Peyer's patch (tissue), 4 donors: ENCODE data around the gene HIVEP2. TPM values are rescaled to one million over a fixed set of nuclear protein-coding genes. Genes with fewer than 3 reads are reported as not detected.

Experiments used
- DNase-seq, 3 donors: peaks; one replicate each; pipeline ENCODE4 v3.0.0-alpha.2; 2017 to 2019
- H3K27ac ChIP-seq, 4 donors: fragments of 200-600 bp; sonication (generic); one replicate each; pipeline ENCODE4 v1.5.1; 2016 to 2019
- H3K27me3 ChIP-seq, 2 donors: fragments of 200-600 bp; sonication (generic); one replicate each; pipeline ENCODE4 v1.5.1; 2019
- H3K36me3 ChIP-seq, 3 donors: fragments of 200-600 bp; sonication (generic); one replicate each; pipeline ENCODE4 v1.5.1; 2016 to 2019
- H3K4me1 ChIP-seq, 4 donors: fragments of 200-600 bp; sonication (generic); one replicate each; pipeline ENCODE4 v1.5.1; 2016 to 2019
- H3K4me3 ChIP-seq, 4 donors: fragments of 200-600 bp; sonication (generic); 1 replicate in 3 of 4; 2 replicates in 1 of 4; pipeline ENCODE4 v1.5.1; 2016 to 2019; ENCODE audit warnings: mild to moderate bottlenecking in 1 of 4
- H3K9me3 ChIP-seq, 4 donors: fragments of 200-600 bp; sonication (generic); one replicate each; pipeline ENCODE4 v1.5.1; 2016 to 2019; ENCODE audit warnings: mild to moderate bottlenecking in 1 of 4
- CTCF ChIP-seq, 6 experiments: fragments of 450-650 bp in 4 of 6; fragments of 200-600 bp in 2 of 6; sonication (generic) in 1 of 6; IDR thresholded peaks; one replicate each; pipeline ENCODE4 v1.5.1; 2017 to 2019; ENCODE audit warnings: antibody characterized with exemption in 6 of 6, mild to moderate bottlenecking in 3 of 6, moderate library complexity in 1 of 6
- POLR2A ChIP-seq, 2 donors: fragments of 450-650 bp; IDR thresholded peaks; one replicate each; pipeline ENCODE4 v1.5.1; 2017; ENCODE audit warnings: antibody characterized with exemption in 2 of 2, mild to moderate bottlenecking in 2 of 2, moderate library complexity in 2 of 2
- total RNA-seq, 4 donors: library from RNA; depleted of rRNA; stranded (reverse); fragments of >200 nt; gene quantifications; one replicate each; pipeline ENCODE4 v1.1.0, GENCODE V29; 2016

The HIVEP2 gene
- total RNA-seq, 4 donors from 2014 or later = 14.4 to 35.5 (median 19.5) TPM

- H3K4me1 ChIP-seq = peaks cover 0 to 24% (median 11%) of the 10 kb centered on the region in 4 donors
- peak overlapping the region in 2 of 4 donors; percentile 4 to 41 for H3K27ac ChIP-seq
- H3K4me3 ChIP-seq = no peak overlapping the region
- no peaks in the 10 kb centered on the region for H3K27me3 ChIP-seq
- TF ChIP-seq POLR2A (IDR thresholded peaks at IDR 0.05) = no peak
- no peak for TF ChIP-seq CTCF (IDR thresholded peaks at IDR 0.05)
- H3K36me3 ChIP-seq = no peaks in the 10 kb centered on the region
- H3K9me3 ChIP-seq = no peaks in the 10 kb centered on the region
- DNase-seq = peak in 1 of 3 donors; percentile 66
These were observed 70.3 kb downstream of the HIVEP2 start for GRCh38 chr6:142874676-142875075.

DNA sequence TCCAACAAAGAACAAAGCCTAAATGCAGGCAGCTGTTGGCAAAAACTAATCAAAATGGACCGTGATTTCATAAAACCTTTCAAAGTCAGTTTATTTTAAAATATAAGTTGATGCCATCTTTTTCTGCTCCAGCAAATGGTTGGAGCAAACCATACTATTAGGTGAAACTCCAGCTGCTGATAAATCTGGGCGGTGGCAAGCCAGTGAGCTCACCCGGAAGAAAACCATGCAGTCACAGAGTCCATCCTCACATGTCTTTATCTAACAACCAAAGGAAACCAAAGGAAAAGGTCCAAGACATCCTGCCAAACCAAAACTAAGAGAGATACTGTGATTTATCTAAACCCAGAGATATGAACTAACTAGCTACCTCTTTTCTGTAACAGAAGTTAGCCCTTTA is 72.6 kb downstream of the HIVEP2 start:
- no peak overlapping the region for H3K4me3 ChIP-seq
- TF ChIP-seq CTCF (IDR thresholded peaks at IDR 0.05) (no peak), POLR2A (IDR thresholded peaks at IDR 0.05) (no peak)
- H3K27ac ChIP-seq = peak overlapping the region; percentile 25 to 84 (median 60)
- H3K27me3 ChIP-seq = no peaks in the 10 kb centered on the region
- no peaks in the 10 kb centered on the region for H3K36me3 ChIP-seq
- peaks cover 0 to 35% (median 11%) of the 10 kb centered on the region in 4 donors for H3K4me1 ChIP-seq
- H3K9me3 ChIP-seq = no peaks in the 10 kb centered on the region
- peak in 1 of 3 donors; percentile 65 for DNase-seq

DNA sequence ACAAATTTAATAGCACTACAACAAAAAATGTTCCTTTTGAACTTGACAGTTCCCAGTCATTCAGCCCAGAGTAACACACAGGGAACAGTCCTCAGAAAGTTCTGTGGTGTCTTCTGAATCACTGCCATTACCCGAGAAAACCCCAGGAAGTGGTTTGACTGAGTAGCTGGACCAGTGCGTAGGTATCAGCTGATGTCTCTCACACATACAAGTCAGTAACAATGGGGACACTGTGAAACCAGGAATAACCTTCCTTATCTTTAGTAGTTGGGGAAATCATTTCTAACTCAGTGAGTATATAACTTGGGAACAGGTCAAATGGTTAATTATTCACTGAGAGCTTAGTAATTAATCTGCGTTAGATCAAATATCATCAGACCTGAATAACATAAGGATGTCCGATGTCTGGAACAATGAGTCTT is 73.1 kb downstream of the HIVEP2 start:
- peaks cover 0 to 39% (median 11%) of the 10 kb centered on the region in 4 donors for H3K4me1 ChIP-seq
- no peaks in the 10 kb centered on the region for H3K36me3 ChIP-seq
- DNase-seq = peak in 2 of 3 donors; percentile 76 to 88
- H3K27me3 ChIP-seq = no peaks in the 10 kb centered on the region
- TF ChIP-seq CTCF (IDR thresholded peaks at IDR 0.05) = no peak
- TF ChIP-seq POLR2A (IDR thresholded peaks at IDR 0.05) = no peak
- H3K27ac ChIP-seq = peak overlapping the region; percentile 25 to 84 (median 60)
- no peaks in the 10 kb centered on the region for H3K9me3 ChIP-seq
- H3K4me3 ChIP-seq = no peak overlapping the region

- no peak overlapping the region for H3K4me3 ChIP-seq
- H3K27me3 ChIP-seq = no peaks in the 10 kb centered on the region
- H3K27ac ChIP-seq = no peak overlapping the region
- no peaks in the 10 kb centered on the region for H3K9me3 ChIP-seq
- TF ChIP-seq CTCF (IDR thresholded peaks at IDR 0.05) (no peak), POLR2A (IDR thresholded peaks at IDR 0.05) (no peak)
- H3K36me3 ChIP-seq = no peaks in the 10 kb centered on the region
- peaks cover 0 to 41% (median 11%) of the 10 kb centered on the region in 4 donors for H3K4me1 ChIP-seq
- no peak for DNase-seq
These were observed 74.1 kb downstream of the HIVEP2 start for GRCh38 chr6:142870787-142871415.

GRCh38 chr6:142868917-142869316 is 76.1 kb downstream of the HIVEP2 start:
- Histone ChIP-seq H3K27me3 (no peaks in the 10 kb centered on the region), H3K27ac (no peak overlapping the region), H3K4me1 (peaks cover 0 to 36% (median 7%) of the 10 kb centered on the region in 4 donors), H3K36me3 (no peaks in the 10 kb centered on the region), H3K9me3 (no peaks in the 10 kb centered on the region), H3K4me3 (no peak overlapping the region)
- DNase-seq = no peak
- no peak for TF ChIP-seq CTCF (IDR thresholded peaks at IDR 0.05)
